Endothelial cell of umbilical vein (primary cell): ENCODE results near the gene KCNN3. TPM values are rescaled to one million over a fixed set of nuclear protein-coding genes. Genes with fewer than 3 reads are reported as not detected.

ENCODE experiments used
- BruUV-seq: library from RNA; stranded (reverse); fragments of 400-500 nt; replicated peaks from 2 replicates; lab custom pipeline; 2021; lab: Mats Ljungman, UMichigan
- CTCF ChIA-PET: fragments of 300-600, 350-600 bp; sonication (Branson Sonifier 250); formaldehyde crosslinking; loops from one replicate; lab custom pipeline; 2021; ENCODE audit warnings: antibody characterized with exemption, inconsistent platforms; lab: Charles Lee
- POLR2A ChIA-PET: fragments of 300-600, 350-600 bp; sonication (Branson Sonifier 250); formaldehyde crosslinking; loops from one replicate; lab custom pipeline; 2021; ENCODE audit warnings: antibody characterized with exemption, inconsistent platforms; lab: Charles Lee
- DNase-seq: peaks from one replicate; pipeline ENCODE4 v3.0.0-alpha.2; 2011; ENCODE audit warnings: low read depth, low spot score
- FAIRE-seq: peaks from 2 replicates; lab custom pipeline; 2011; peaks lifted over from hg19 to GRCh38; lab: Jason Lieb, UNC
- H2AFZ ChIP-seq: 2 replicates; pipeline ENCODE4 v1.6.0; 2012; ENCODE audit warnings: low read depth, low read length, control low read depth, inconsistent platforms
- H3K27ac ChIP-seq: 2 replicates; pipeline ENCODE4 v1.5.1; 2011; ENCODE audit warnings: low read depth, mild to moderate bottlenecking, control low read depth, low read length, moderate library complexity; ENCODE audit not compliant: insufficient read depth
- H3K27me3 ChIP-seq, 2 experiments: 2 replicates each; pipeline versions ENCODE4 v1.6.0 to v1.6.1; 2011; ENCODE audit warnings: low read length in 2 of 2, mixed read lengths in 1 of 2; ENCODE audit not compliant: control insufficient read depth in 2 of 2, insufficient read depth in 2 of 2
- H3K36me3 ChIP-seq, 2 experiments: 2 replicates in 1 of 2; 3 replicates in 1 of 2; pipeline ENCODE4 v1.5.1; 2011; ENCODE audit warnings: low read length in 2 of 2, mild to moderate bottlenecking in 1 of 2, moderate library complexity in 1 of 2; ENCODE audit not compliant: control insufficient read depth in 2 of 2, insufficient read depth in 2 of 2; ENCODE audit errors: extremely low read depth in 1 of 2
- H3K4me1 ChIP-seq: 3 replicates; pipeline ENCODE4 v1.5.1; 2011; ENCODE audit warnings: mild to moderate bottlenecking, low read length; ENCODE audit not compliant: control insufficient read depth, insufficient read depth; ENCODE audit errors: extremely low read depth
- H3K4me2 ChIP-seq: 2 replicates; pipeline ENCODE4 v1.6.1; 2011; ENCODE audit warnings: low read length, control low read depth, mixed read lengths; ENCODE audit not compliant: insufficient read depth
- H3K4me3 ChIP-seq, 3 experiments: fragments of 200-600 bp in 1 of 3; sonication (generic), shearing (Covaris generic) in 1 of 3; replicated peaks in 1 of 3; 2 replicates each; pipeline ENCODE4 v1.5.1; 2011 to 2016; ENCODE audit warnings: control low read depth in 3 of 3, low read length in 3 of 3, mild to moderate bottlenecking in 2 of 3, inconsistent platforms in 1 of 3, low read depth in 1 of 3, moderate library complexity in 1 of 3; ENCODE audit not compliant: insufficient read depth in 1 of 3
- H3K79me2 ChIP-seq: 2 replicates; pipeline ENCODE4 v1.6.0; 2012; ENCODE audit warnings: low read length, inconsistent platforms; ENCODE audit not compliant: control insufficient read depth, insufficient read depth
- H3K9ac ChIP-seq: replicated peaks from 2 replicates; pipeline ENCODE3; 2011; ENCODE audit warnings: low read length, control low read depth; ENCODE audit not compliant: insufficient read depth; ENCODE audit errors: extremely low read depth
- H3K9me1 ChIP-seq: replicated peaks from 3 replicates; pipeline ENCODE4 v1.6.0; 2011; ENCODE audit warnings: mild to moderate bottlenecking, low read length; ENCODE audit not compliant: control insufficient read depth, insufficient read depth; ENCODE audit errors: extremely low read depth
- H3K9me3 ChIP-seq: replicated peaks from 2 replicates; pipeline ENCODE4 v1.5.1; 2012; ENCODE audit warnings: low read length, inconsistent platforms; ENCODE audit not compliant: control insufficient read depth, insufficient read depth
- H4K20me1 ChIP-seq: replicated peaks from 2 replicates; pipeline ENCODE3; 2011; ENCODE audit warnings: mild to moderate bottlenecking, low read length; ENCODE audit not compliant: control insufficient read depth, insufficient read depth; ENCODE audit errors: extremely low read depth
- EZH2 ChIP-seq: IDR thresholded peaks from 2 replicates; pipeline ENCODE4 v1.6.1; 2012; ENCODE audit warnings: borderline replicate concordance, low read depth, mild to moderate bottlenecking, moderate library complexity, low read length, inconsistent platforms; ENCODE audit not compliant: severe bottlenecking
- FOS ChIP-seq: IDR thresholded peaks from 2 replicates; pipeline ENCODE4 v1.6.1; 2011; ENCODE audit warnings: mild to moderate bottlenecking, low read length, moderate library complexity, borderline replicate concordance; ENCODE audit not compliant: insufficient read depth
- GATA2 ChIP-seq: IDR thresholded peaks from 2 replicates; pipeline ENCODE4 v1.7.0; 2011; ENCODE audit warnings: low read depth, mild to moderate bottlenecking, moderate library complexity, mixed read lengths, low read length; ENCODE audit not compliant: insufficient read length, insufficient read depth
- JUN ChIP-seq: IDR thresholded peaks from 2 replicates; pipeline ENCODE4 v1.6.1; 2011; ENCODE audit warnings: borderline replicate concordance, low read depth; ENCODE audit not compliant: insufficient read length, insufficient read depth
- POLR2A ChIP-seq: IDR thresholded peaks from 2 replicates; pipeline ENCODE4 v1.6.1; 2012; ENCODE audit warnings: low read depth, mild to moderate bottlenecking, control low read depth, low read length
- POLR2AphosphoS5 ChIP-seq: IDR thresholded peaks from 2 replicates; pipeline ENCODE4 v1.6.1; 2012; ENCODE audit warnings: low read depth, mild to moderate bottlenecking, control low read depth, low read length, moderate library complexity; ENCODE audit not compliant: insufficient read depth
- dilution Hi-C: fragments of 300-500 bp; cut with MboI; formaldehyde crosslinking; loops from one replicate; pipeline ENCODE4 v1.15.0; 2019; ENCODE audit warnings: low sequenced_read_pairs; ENCODE audit not compliant: extremely low pct_ligation_motif_present
- intact Hi-C: fragments of 100-400 bp; cut with micrococcal nuclease; formaldehyde crosslinking; loops from one replicate; pipeline ENCODE4 v1.10.0; 2022
- polyA plus RNA-seq, 4 experiments: library from polyadenylated mRNA; depleted of rRNA in 3 of 4; stranded (reverse) in 3 of 4; unstranded in 1 of 4; fragments of >200 nt; gene quantifications; 2 replicates each; pipeline versions ENCODE4 v1.2.1 to v1.2.3, GENCODE V29; 2011 to 2012; ENCODE audit warnings: missing spikeins in 1 of 4
- total RNA-seq: library from RNA; stranded (reverse); gene quantifications from 2 replicates; pipeline ENCODE4 v1.2.3, GENCODE V29; 2021
- TF ChIP-seq, protein P1 (sequence below): IDR thresholded peaks from 2 replicates; pipeline ENCODE4 v1.6.1; 2011; ENCODE audit not compliant: insufficient read depth, insufficient read length
- TF ChIP-seq, protein P2 (sequence below), 2 donors: IDR thresholded peaks; 1 replicate in 1 of 2; 2 replicates in 1 of 2; pipeline ENCODE4 v1.5.1; 2011; ENCODE audit warnings: low read length in 2 of 2, mild to moderate bottlenecking in 2 of 2, moderate library complexity in 2 of 2, control low read depth in 1 of 2, inconsistent platforms in 1 of 2, low read depth in 1 of 2; ENCODE audit not compliant: insufficient read depth in 1 of 2; ENCODE audit errors: extremely low read depth in 1 of 2

Gene KCNN3
- total and polyA plus RNA-seq, 2 donors (not counting 3 experiments of a cell fraction or from before 2014, with no cell fraction given), result 0.91 to 1.1 TPM

DNA sequence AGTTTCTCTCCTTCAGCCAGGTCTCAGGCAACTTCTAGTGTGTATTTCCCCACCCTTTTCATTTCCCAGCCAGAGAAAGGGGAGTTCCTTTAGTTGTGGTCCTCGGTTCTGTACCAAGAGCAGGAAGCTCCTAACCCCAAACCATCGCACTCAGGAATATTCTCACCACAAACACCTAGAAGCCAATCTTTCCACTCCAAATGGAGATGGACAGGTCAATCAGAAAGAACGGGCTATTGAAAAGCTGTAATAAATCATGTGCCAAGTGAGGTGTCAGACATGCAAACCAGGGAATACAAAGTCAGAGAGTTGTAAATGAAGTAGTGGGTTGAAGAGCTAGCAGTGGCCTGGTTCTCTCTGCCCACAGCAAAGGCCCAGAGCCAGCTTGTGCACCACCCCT lies 77.2 kb downstream of the KCNN3 start:
- TF ChIP-seq EZH2 (no peak), FOS (no peak), JUN (no peak)
- no peaks in the 10 kb centered on the region for H3K79me2 ChIP-seq
- peaks cover 5% of the 10 kb centered on the region for H3K4me1 ChIP-seq
- H4K20me1 ChIP-seq, result no peaks in the 10 kb centered on the region
- H3K36me3 ChIP-seq, result no peaks in the 10 kb centered on the region
- CTCF ChIA-PET, result interaction anchor here (1.1 to 1.5 kb wide), 2 partner anchors 9 to 33 kb away, joined by 3 read pairs; no protein-coding TSS in a partner anchor
- H3K9me3 ChIP-seq, result no peaks in the 10 kb centered on the region
- H3K27me3 ChIP-seq, result peaks cover 4 to 21% of the 10 kb centered on the region in 2 experiments
- BruUV-seq, result no TSS peak
- no peaks in the 10 kb centered on the region for H3K9me1 ChIP-seq
- H3K4me3 ChIP-seq, result no peak overlapping the region
- no peak overlapping the region for H3K27ac ChIP-seq
- no peak for FAIRE-seq
- no peak overlapping the region for H3K9ac ChIP-seq
- DNase-seq, result no peak
- no peak overlapping the region for H2AFZ ChIP-seq
- POLR2A ChIA-PET, result no interaction called here
- dilution Hi-C loops (no loop called here), intact Hi-C loops (no loop called here)
- H3K4me2 ChIP-seq, result no peak overlapping the region

GRCh38 chr1:154791292-154792166 lies 78.6 kb downstream of the KCNN3 start:
- dilution Hi-C loops, result no loop called here
- Histone ChIP-seq H3K9ac (no peak overlapping the region), H3K36me3 (no peaks in the 10 kb centered on the region), H4K20me1 (no peaks in the 10 kb centered on the region), H3K27me3 (peaks cover 4 to 19% of the 10 kb centered on the region in 2 experiments), H3K27ac (no peak overlapping the region), H3K4me3 (no peak overlapping the region), H3K4me1 (peaks cover 5% of the 10 kb centered on the region), H3K9me3 (no peaks in the 10 kb centered on the region), H3K79me2 (no peaks in the 10 kb centered on the region), H3K4me2 (no peak overlapping the region), H3K9me1 (no peaks in the 10 kb centered on the region), H2AFZ (no peak overlapping the region)
- intact Hi-C loops, result no loop called here
- TF ChIP-seq, protein P1, sequence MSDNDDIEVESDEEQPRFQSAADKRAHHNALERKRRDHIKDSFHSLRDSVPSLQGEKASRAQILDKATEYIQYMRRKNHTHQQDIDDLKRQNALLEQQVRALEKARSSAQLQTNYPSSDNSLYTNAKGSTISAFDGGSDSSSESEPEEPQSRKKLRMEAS, result no peak
- TF ChIP-seq, protein P2, sequence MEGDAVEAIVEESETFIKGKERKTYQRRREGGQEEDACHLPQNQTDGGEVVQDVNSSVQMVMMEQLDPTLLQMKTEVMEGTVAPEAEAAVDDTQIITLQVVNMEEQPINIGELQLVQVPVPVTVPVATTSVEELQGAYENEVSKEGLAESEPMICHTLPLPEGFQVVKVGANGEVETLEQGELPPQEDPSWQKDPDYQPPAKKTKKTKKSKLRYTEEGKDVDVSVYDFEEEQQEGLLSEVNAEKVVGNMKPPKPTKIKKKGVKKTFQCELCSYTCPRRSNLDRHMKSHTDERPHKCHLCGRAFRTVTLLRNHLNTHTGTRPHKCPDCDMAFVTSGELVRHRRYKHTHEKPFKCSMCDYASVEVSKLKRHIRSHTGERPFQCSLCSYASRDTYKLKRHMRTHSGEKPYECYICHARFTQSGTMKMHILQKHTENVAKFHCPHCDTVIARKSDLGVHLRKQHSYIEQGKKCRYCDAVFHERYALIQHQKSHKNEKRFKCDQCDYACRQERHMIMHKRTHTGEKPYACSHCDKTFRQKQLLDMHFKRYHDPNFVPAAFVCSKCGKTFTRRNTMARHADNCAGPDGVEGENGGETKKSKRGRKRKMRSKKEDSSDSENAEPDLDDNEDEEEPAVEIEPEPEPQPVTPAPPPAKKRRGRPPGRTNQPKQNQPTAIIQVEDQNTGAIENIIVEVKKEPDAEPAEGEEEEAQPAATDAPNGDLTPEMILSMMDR (IDR thresholded peaks at IDR 0.05; ENCODE audit: extremely low read depth in 1 of 2, insufficient read depth in 1 of 2, low read depth in 1 of 2, low read length in 2 of 2), result no peak
- TF ChIP-seq GATA2, result no peak
- TF ChIP-seq POLR2AphosphoS5, result no peak
- no peak for TF ChIP-seq EZH2
- TF ChIP-seq JUN, result no peak
- no peak for TF ChIP-seq FOS
- TF ChIP-seq POLR2A, result no peak
- DNase-seq (peak; percentile 75), FAIRE-seq (peak; percentile 50)
- CTCF ChIA-PET, result interaction anchor here (1.5 kb wide), 1 partner anchor 8 kb away, joined by 3 read pairs; no protein-coding TSS in a partner anchor
- POLR2A ChIA-PET, result interaction anchor here (0.7 kb wide), 1 partner anchor 34 kb away, joined by 9 read pairs; no protein-coding TSS in a partner anchor
- no TSS peak for BruUV-seq
